ENCODE data around the gene F12. TPM values are rescaled to one million over a fixed set of nuclear protein-coding genes. Genes with fewer than 3 reads are reported as not detected.
A peak's percentile ranks its signal among the peaks of the same experiment; 100 is the strongest.

The F12 gene
- total RNA-seq, 1 experiment from 2014 or later = 16.5 TPM

DNA sequence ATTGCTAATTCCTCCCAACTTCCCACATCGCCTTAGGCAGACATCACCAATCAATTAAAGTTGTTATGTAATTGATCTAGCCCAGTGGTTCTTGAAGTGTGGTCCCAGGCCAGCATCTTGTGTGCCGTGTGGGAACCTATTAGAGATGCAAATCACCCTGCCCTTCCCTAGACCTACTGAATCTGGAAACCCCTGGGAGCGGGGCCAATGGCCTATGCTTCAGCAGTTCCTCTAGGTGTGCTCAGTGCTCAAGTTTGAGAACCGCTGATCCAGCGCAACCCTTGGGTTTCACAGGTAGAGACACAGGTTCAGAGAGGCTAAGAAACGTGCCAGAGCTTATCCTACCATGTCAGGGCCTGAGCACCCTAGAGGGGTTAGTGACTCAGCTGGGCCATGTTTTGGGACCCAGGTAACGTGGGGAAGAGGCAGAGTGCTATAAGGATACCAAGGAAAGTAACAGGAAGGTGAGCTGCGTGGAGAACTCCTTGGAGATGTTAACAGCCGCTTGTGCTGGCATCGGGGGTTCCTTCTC, 20.8 kb downstream of the F12 start:
- H3K27ac Mint-ChIP-seq (ENCODE audit: low read depth, unreplicated experiment) = no peak overlapping the region
- H3K36me3 Mint-ChIP-seq (ENCODE audit: insufficient read depth, unreplicated experiment) = no peaks in the 10 kb centered on the region
- H3K27me3 Mint-ChIP-seq (ENCODE audit: insufficient read depth, unreplicated experiment) = peaks cover 8% of the 10 kb centered on the region
- ChIA-PET POLR2A (interaction anchor here (0.5 to 5.7 kb wide), 20 partner anchors 10 to 394 kb away, joined by 3 to 137 read pairs (median 6); partner anchors contain the start of genes GRK6, LMAN2, PDLIM7 and RGS14), CTCF (interaction anchor here (0.6 to 7.8 kb wide), 20 partner anchors 10 to 816 kb away, joined by 3 to 263 read pairs (median 7); partner anchors contain the start of genes LMAN2, PDLIM7, PFN3 and PRR7)
- no peak overlapping the region for H3K4me3 Mint-ChIP-seq (ENCODE audit: unreplicated experiment)
- TF ChIP-seq, protein P1, sequence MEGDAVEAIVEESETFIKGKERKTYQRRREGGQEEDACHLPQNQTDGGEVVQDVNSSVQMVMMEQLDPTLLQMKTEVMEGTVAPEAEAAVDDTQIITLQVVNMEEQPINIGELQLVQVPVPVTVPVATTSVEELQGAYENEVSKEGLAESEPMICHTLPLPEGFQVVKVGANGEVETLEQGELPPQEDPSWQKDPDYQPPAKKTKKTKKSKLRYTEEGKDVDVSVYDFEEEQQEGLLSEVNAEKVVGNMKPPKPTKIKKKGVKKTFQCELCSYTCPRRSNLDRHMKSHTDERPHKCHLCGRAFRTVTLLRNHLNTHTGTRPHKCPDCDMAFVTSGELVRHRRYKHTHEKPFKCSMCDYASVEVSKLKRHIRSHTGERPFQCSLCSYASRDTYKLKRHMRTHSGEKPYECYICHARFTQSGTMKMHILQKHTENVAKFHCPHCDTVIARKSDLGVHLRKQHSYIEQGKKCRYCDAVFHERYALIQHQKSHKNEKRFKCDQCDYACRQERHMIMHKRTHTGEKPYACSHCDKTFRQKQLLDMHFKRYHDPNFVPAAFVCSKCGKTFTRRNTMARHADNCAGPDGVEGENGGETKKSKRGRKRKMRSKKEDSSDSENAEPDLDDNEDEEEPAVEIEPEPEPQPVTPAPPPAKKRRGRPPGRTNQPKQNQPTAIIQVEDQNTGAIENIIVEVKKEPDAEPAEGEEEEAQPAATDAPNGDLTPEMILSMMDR (IDR thresholded peaks at IDR 0.05; ENCODE audit: unreplicated experiment) = no peak
- peak; percentile 71 for DNase-seq (ENCODE audit: unreplicated experiment)
- no TSS peak for BruUV-seq (replicated peaks)
- no peaks in the 10 kb centered on the region for H3K9me3 Mint-ChIP-seq (ENCODE audit: unreplicated experiment)
- intact Hi-C loops (cut with micrococcal nuclease) = no loop called here
- H3K4me1 Mint-ChIP-seq (ENCODE audit: insufficient read depth, unreplicated experiment) = peaks cover 33% of the 10 kb centered on the region

DNA sequence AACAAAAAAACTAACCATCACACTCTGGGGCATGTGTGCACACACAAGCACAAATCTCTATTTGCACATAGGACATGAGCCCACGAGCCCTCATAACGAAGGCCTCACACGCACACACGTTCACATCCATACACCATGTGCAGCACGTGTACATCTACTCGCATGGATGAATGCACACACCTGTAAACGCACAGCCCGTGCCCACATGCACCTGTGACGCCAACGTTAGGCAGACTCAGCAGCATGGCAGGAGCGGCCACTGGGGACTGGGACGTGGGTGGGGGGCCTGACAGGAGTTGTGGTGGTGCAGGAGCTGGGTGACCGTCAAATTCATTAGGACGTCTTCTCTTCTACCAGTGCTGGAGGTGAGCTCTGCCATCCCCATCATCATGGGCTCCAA, 22.0 kb downstream of the F12 start:
- no peak for DNase-seq (ENCODE audit: unreplicated experiment)
- ChIA-PET CTCF (interaction anchor here (0.5 to 7.1 kb wide), 4 partner anchors 16 to 66 kb away, joined by 3 to 209 read pairs (median 63); partner anchors contain the start of gene PRR7), POLR2A (interaction anchor here (1.3 to 5.7 kb wide), 4 partner anchors 16 to 62 kb away, joined by 5 to 137 read pairs (median 50); no protein-coding TSS in a partner anchor)
- peaks cover 18% of the 10 kb centered on the region for H3K27me3 Mint-ChIP-seq (ENCODE audit: insufficient read depth, unreplicated experiment)
- TF ChIP-seq, protein P1 (IDR thresholded peaks at IDR 0.05; ENCODE audit: unreplicated experiment) = no peak
- H3K4me3 Mint-ChIP-seq (ENCODE audit: unreplicated experiment) = no peak overlapping the region
- intact Hi-C loops (cut with micrococcal nuclease) = no loop called here
- H3K4me1 Mint-ChIP-seq (ENCODE audit: insufficient read depth, unreplicated experiment) = peaks cover 33% of the 10 kb centered on the region
- H3K27ac Mint-ChIP-seq (ENCODE audit: low read depth, unreplicated experiment) = no peak overlapping the region
- no peaks in the 10 kb centered on the region for H3K9me3 Mint-ChIP-seq (ENCODE audit: unreplicated experiment)
- no TSS peak for BruUV-seq (replicated peaks)
- H3K36me3 Mint-ChIP-seq (ENCODE audit: insufficient read depth, unreplicated experiment) = no peaks in the 10 kb centered on the region

DNA sequence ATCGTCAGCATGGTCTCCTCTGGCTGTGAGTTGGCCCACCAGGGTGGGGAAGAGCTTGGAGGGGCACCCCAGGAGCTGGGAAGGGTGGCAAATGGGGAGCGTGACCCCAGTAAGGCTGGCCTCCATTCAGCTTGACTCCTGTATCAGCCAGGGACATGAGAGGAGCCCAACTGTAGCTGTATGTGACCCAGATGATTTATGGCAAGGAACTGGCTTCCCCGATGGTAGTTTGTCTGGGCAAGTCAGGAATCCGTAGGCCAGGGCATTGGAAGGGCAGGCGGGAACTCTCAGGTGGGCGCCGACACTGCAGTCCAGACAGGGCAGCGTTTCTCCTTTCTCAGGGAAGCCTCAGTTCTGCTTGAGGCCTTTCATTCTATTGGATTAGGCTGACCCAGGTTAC, 22.8 kb downstream of the F12 start:
- Mint-ChIP-seq H3K27ac (ENCODE audit: low read depth, unreplicated experiment) (no peak overlapping the region), H3K4me1 (ENCODE audit: insufficient read depth, unreplicated experiment) (peaks cover 33% of the 10 kb centered on the region), H3K9me3 (ENCODE audit: unreplicated experiment) (no peaks in the 10 kb centered on the region), H3K27me3 (ENCODE audit: insufficient read depth, unreplicated experiment) (peaks cover 18% of the 10 kb centered on the region), H3K4me3 (ENCODE audit: unreplicated experiment) (no peak overlapping the region), H3K36me3 (ENCODE audit: insufficient read depth, unreplicated experiment) (no peaks in the 10 kb centered on the region)
- ChIA-PET POLR2A (interaction anchor here (1.3 to 5.7 kb wide), 2 partner anchors 16 to 17 kb away, joined by 5 to 137 read pairs; no protein-coding TSS in a partner anchor), CTCF (interaction anchor here (0.5 to 7.1 kb wide), 8 partner anchors 12 to 786 kb away, joined by 3 to 107 read pairs (median 4); no protein-coding TSS in a partner anchor)
- TF ChIP-seq, protein P1 (IDR thresholded peaks at IDR 0.05; ENCODE audit: unreplicated experiment) = no peak
- intact Hi-C loops (cut with micrococcal nuclease) = no loop called here
- no peak for DNase-seq (ENCODE audit: unreplicated experiment)
- BruUV-seq (replicated peaks) = no TSS peak

DNA sequence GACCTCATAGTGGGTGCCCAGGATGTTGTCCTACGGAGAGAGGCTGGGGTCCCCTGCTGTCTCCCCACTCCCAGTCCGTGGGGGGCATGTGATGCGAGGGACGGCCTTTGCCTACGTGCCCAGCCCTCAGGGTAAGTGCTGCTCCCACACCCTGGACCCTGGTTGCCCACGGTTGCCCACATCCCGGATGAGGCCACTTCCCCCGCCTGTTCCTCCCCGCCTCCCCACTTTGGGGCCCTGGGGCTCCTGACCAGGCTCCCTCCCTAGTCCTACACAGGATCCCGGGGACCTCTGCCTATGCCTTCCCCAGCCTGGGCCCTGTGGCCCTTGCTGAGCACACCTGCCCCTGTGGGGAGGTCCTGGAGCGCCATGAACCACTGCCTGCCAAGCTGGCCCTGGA, 23.6 kb downstream of the F12 start:
- DNase-seq (ENCODE audit: unreplicated experiment) = no peak
- Mint-ChIP-seq H3K9me3 (ENCODE audit: unreplicated experiment) (no peaks in the 10 kb centered on the region), H3K27me3 (ENCODE audit: insufficient read depth, unreplicated experiment) (peaks cover 18% of the 10 kb centered on the region), H3K36me3 (ENCODE audit: insufficient read depth, unreplicated experiment) (no peaks in the 10 kb centered on the region), H3K4me1 (ENCODE audit: insufficient read depth, unreplicated experiment) (peaks cover 28% of the 10 kb centered on the region), H3K27ac (ENCODE audit: low read depth, unreplicated experiment) (no peak overlapping the region), H3K4me3 (ENCODE audit: unreplicated experiment) (no peak overlapping the region)
- no TSS peak for BruUV-seq (replicated peaks)
- CTCF ChIA-PET = interaction anchor here (1.0 to 2.4 kb wide), 6 partner anchors 14 to 274 kb away, joined by 3 to 19 read pairs (median 3); no protein-coding TSS in a partner anchor
- TF ChIP-seq, protein P1 (IDR thresholded peaks at IDR 0.05; ENCODE audit: unreplicated experiment) = no peak
- POLR2A ChIA-PET = interaction anchor here (5.7 kb wide), 1 partner anchor 17 kb away, joined by 137 read pairs; no protein-coding TSS in a partner anchor
- intact Hi-C loops (cut with micrococcal nuclease) = no loop called here
